HEK293 (cell line): ENCODE data around the gene HDLBP.

Experiments used
- OVOL3 ChIP-seq: fragments of 450-650 bp; formaldehyde crosslinking; IDR thresholded peaks from 2 replicates; pipeline ENCODE4 v1.5.1; 2016; ENCODE audit warnings: missing biosample characterization, missing genetic modification characterization
- ZBTB1 ChIP-seq: fragments of 450-650 bp; formaldehyde crosslinking; IDR thresholded peaks from 2 replicates; pipeline ENCODE4 v1.5.1; 2016; ENCODE audit warnings: missing biosample characterization, missing genetic modification characterization
- ZNF555 ChIP-seq: fragments of 450-650 bp; formaldehyde crosslinking; conservative IDR thresholded peaks from 2 replicates; pipeline ENCODE4 v1.5.1; 2017; ENCODE audit warnings: missing biosample characterization, mild to moderate bottlenecking, missing genetic modification characterization, inconsistent platforms
- TF ChIP-seq, protein P1 (sequence below): fragments of 450-650 bp; formaldehyde crosslinking; IDR thresholded peaks from 2 replicates; pipeline ENCODE4 v1.5.1; 2016; ENCODE audit warnings: missing biosample characterization, missing genetic modification characterization

DNA sequence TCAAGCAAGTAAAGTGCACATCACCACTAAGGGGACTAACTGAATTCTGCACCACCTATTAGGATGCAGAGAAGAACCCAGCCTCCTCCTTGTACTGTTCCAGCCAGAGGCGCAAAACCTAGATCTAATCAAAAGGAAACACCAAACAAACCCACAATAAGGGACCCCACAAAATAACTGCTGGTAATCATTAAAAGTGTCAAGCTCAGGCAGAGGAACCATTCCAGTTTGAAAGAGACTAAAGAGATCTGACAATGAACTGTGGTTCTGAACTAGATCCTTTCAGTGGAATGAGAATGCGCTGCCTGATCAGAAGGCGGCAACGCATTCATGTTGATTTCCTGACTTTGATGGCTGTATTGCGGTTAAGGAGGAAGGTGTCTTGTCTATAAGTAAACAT lies 16.8 kb downstream of the HDLBP start:
- TF ChIP-seq OVOL3 (tag by site-specific recombination), result no peak
- TF ChIP-seq ZNF555 (tag by site-specific recombination), result no peak
- no peak for TF ChIP-seq ZBTB1 (tag by site-specific recombination)
- TF ChIP-seq, protein P1, sequence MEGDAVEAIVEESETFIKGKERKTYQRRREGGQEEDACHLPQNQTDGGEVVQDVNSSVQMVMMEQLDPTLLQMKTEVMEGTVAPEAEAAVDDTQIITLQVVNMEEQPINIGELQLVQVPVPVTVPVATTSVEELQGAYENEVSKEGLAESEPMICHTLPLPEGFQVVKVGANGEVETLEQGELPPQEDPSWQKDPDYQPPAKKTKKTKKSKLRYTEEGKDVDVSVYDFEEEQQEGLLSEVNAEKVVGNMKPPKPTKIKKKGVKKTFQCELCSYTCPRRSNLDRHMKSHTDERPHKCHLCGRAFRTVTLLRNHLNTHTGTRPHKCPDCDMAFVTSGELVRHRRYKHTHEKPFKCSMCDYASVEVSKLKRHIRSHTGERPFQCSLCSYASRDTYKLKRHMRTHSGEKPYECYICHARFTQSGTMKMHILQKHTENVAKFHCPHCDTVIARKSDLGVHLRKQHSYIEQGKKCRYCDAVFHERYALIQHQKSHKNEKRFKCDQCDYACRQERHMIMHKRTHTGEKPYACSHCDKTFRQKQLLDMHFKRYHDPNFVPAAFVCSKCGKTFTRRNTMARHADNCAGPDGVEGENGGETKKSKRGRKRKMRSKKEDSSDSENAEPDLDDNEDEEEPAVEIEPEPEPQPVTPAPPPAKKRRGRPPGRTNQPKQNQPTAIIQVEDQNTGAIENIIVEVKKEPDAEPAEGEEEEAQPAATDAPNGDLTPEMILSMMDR (tag by site-specific recombination), result no peak
